GM23338 (cell line): ENCODE data around the gene GDPD5.

Source experiments
- CREB1 ChIP-seq: fragments of 250-450 bp; sonication (Bioruptor Pico); IDR thresholded peaks from 2 replicates; pipeline ENCODE4 v1.5.0; 2020; ENCODE audit warnings: low read depth, mild to moderate bottlenecking, moderate library complexity
- EZH2 ChIP-seq: fragments of 200-600 bp; sonication (generic); IDR thresholded peaks from one replicate; pipeline ENCODE4 v1.8.0; 2017; ENCODE audit warnings: antibody characterized with exemption, mild to moderate bottlenecking, low read depth; ENCODE audit not compliant: unreplicated experiment
- EZH2phosphoT487 ChIP-seq: fragments of 200-600 bp; sonication (generic); IDR thresholded peaks from one replicate; pipeline ENCODE4 v1.8.1; 2018; ENCODE audit warnings: antibody characterized with exemption; ENCODE audit not compliant: unreplicated experiment
- JUNB ChIP-seq: IDR thresholded peaks from one replicate; pipeline ENCODE4 v1.6.1; 2016; ENCODE audit warnings: antibody characterized with exemption; ENCODE audit not compliant: unreplicated experiment
- NANOG ChIP-seq: IDR thresholded peaks from 2 replicates; pipeline ENCODE4 v1.6.1; 2016; ENCODE audit warnings: antibody characterized with exemption, borderline replicate concordance
- POLR2AphosphoS5 ChIP-seq: IDR thresholded peaks from 2 replicates; pipeline ENCODE4 v1.6.1; 2016; ENCODE audit warnings: antibody characterized with exemption, low read depth
- REST ChIP-seq: IDR thresholded peaks from one replicate; pipeline ENCODE4 v1.6.1; 2018; ENCODE audit warnings: antibody characterized with exemption; ENCODE audit not compliant: unreplicated experiment
- ZNF114 ChIP-seq: fragments of 250-450 bp; sonication (Bioruptor Pico); IDR thresholded peaks from 2 replicates; pipeline ENCODE4 v1.5.0; 2020; ENCODE audit warnings: mild to moderate bottlenecking, moderate library complexity
- ZNF331 ChIP-seq: fragments of 250-450 bp; sonication (Bioruptor Pico); IDR thresholded peaks from 2 replicates; pipeline ENCODE4 v1.5.0; 2020; ENCODE audit warnings: low read depth, mild to moderate bottlenecking, moderate library complexity
- TF ChIP-seq, protein P1 (sequence below), 2 experiments: fragments of 200-600 bp in 1 of 2; sonication (generic) in 1 of 2; conservative IDR thresholded peaks; 2 replicates each; pipeline versions ENCODE4 v1.5.1 to v1.6.1; 2016 to 2017; ENCODE audit warnings: antibody characterized with exemption in 2 of 2, low read depth in 2 of 2, mild to moderate bottlenecking in 2 of 2, moderate library complexity in 1 of 2

- TF ChIP-seq CREB1 (CRISPR knock-in tag) (no peak), POLR2AphosphoS5 (no peak), EZH2phosphoT487 (no peak), JUNB (no peak), ZNF331 (CRISPR knock-in tag) (no peak), EZH2 (no peak), REST (no peak), ZNF114 (CRISPR knock-in tag) (no peak), NANOG (no peak)
- TF ChIP-seq, protein P1, sequence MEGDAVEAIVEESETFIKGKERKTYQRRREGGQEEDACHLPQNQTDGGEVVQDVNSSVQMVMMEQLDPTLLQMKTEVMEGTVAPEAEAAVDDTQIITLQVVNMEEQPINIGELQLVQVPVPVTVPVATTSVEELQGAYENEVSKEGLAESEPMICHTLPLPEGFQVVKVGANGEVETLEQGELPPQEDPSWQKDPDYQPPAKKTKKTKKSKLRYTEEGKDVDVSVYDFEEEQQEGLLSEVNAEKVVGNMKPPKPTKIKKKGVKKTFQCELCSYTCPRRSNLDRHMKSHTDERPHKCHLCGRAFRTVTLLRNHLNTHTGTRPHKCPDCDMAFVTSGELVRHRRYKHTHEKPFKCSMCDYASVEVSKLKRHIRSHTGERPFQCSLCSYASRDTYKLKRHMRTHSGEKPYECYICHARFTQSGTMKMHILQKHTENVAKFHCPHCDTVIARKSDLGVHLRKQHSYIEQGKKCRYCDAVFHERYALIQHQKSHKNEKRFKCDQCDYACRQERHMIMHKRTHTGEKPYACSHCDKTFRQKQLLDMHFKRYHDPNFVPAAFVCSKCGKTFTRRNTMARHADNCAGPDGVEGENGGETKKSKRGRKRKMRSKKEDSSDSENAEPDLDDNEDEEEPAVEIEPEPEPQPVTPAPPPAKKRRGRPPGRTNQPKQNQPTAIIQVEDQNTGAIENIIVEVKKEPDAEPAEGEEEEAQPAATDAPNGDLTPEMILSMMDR (conservative IDR thresholded peaks at IDR 0.05; ENCODE audit: low read depth in 2 of 2) = no peak
Observed at GRCh38 chr11:75499423-75500190, 26.1 kb downstream of the GDPD5 start.
